Trophoblast cell (in vitro differentiated cells and primary cell): ENCODE measurements around the gene MAGI1.

Source experiments
- DNase-seq, 2 donors: peaks; one replicate each; pipeline ENCODE4 v3.0.0-alpha.2; 2016
- H2AFZ ChIP-seq: 2 replicates; pipeline ENCODE4 v1.6.1; 2013; ENCODE audit warnings: low read length, moderate library complexity, mild to moderate bottlenecking; ENCODE audit not compliant: insufficient read depth, poor library complexity
- H2AK5ac ChIP-seq: 2 replicates; pipeline ENCODE4 v1.6.1; 2013; ENCODE audit warnings: mild to moderate bottlenecking, low read length
- H2BK120ac ChIP-seq: 2 replicates; pipeline ENCODE4 v1.6.1; 2013; ENCODE audit warnings: low read length, mild to moderate bottlenecking, moderate library complexity; ENCODE audit not compliant: insufficient read depth, poor library complexity
- H2BK12ac ChIP-seq: 2 replicates; pipeline ENCODE4 v1.6.1; 2013; ENCODE audit warnings: mild to moderate bottlenecking, low read length, moderate library complexity
- H2BK5ac ChIP-seq: 2 replicates; pipeline ENCODE4 v1.6.1; 2013; ENCODE audit warnings: low read length, low read depth, moderate library complexity, mild to moderate bottlenecking; ENCODE audit not compliant: poor library complexity
- H3K14ac ChIP-seq: 2 replicates; pipeline ENCODE4 v1.6.1; 2013; ENCODE audit warnings: mild to moderate bottlenecking, low read length
- H3K18ac ChIP-seq: 2 replicates; pipeline ENCODE4 v1.6.1; 2013; ENCODE audit warnings: mild to moderate bottlenecking, low read length
- H3K23ac ChIP-seq: 2 replicates; pipeline ENCODE4 v1.6.1; 2013; ENCODE audit warnings: low read length
- H3K27ac ChIP-seq: 2 replicates; pipeline ENCODE4 v1.5.1; 2013; ENCODE audit warnings: low read depth, mild to moderate bottlenecking, inconsistent platforms, low read length, moderate library complexity
- H3K27me3 ChIP-seq: 2 replicates; pipeline ENCODE4 v1.6.1; 2013; ENCODE audit warnings: inconsistent platforms, mild to moderate bottlenecking, low read length, moderate library complexity; ENCODE audit not compliant: insufficient read depth
- H3K36me3 ChIP-seq, 2 experiments: 1 replicate in 1 of 2; 2 replicates in 1 of 2; pipeline ENCODE4 v1.6.1; 2013; ENCODE audit warnings: low read length in 2 of 2, mild to moderate bottlenecking in 2 of 2, moderate library complexity in 1 of 2; ENCODE audit not compliant: insufficient read depth in 2 of 2, control insufficient read depth in 1 of 2
- H3K4ac ChIP-seq: 2 replicates; pipeline ENCODE4 v1.6.1; 2013; ENCODE audit warnings: low read depth, mild to moderate bottlenecking, low read length, moderate library complexity
- H3K4me1 ChIP-seq, 2 experiments: 1 replicate in 1 of 2; 2 replicates in 1 of 2; pipeline ENCODE4 v1.6.1; 2013; ENCODE audit warnings: low read length in 2 of 2, mild to moderate bottlenecking in 2 of 2, moderate library complexity in 1 of 2; ENCODE audit not compliant: insufficient read depth in 2 of 2, control insufficient read depth in 1 of 2
- H3K4me2 ChIP-seq: 2 replicates; pipeline ENCODE4 v1.6.1; 2013; ENCODE audit warnings: inconsistent platforms, mild to moderate bottlenecking, low read length, moderate library complexity
- H3K4me3 ChIP-seq: 2 replicates; pipeline ENCODE4 v1.5.1; 2013; ENCODE audit warnings: mild to moderate bottlenecking, low read depth, low read length, inconsistent platforms
- H3K79me1 ChIP-seq: one replicate; pipeline ENCODE4 v1.6.1; 2013; ENCODE audit warnings: low read length
- H3K79me2 ChIP-seq: 2 replicates; pipeline ENCODE4 v1.6.1; 2013; ENCODE audit warnings: low read length, mild to moderate bottlenecking; ENCODE audit not compliant: control insufficient read depth, insufficient read depth, poor library complexity
- H3K9ac ChIP-seq: 2 replicates; pipeline ENCODE4 v1.6.1; 2013; ENCODE audit warnings: mild to moderate bottlenecking, low read length
- H3K9me3 ChIP-seq: 2 replicates; pipeline ENCODE4 v1.6.1; 2013; ENCODE audit warnings: low read depth, mild to moderate bottlenecking, control low read depth, inconsistent platforms, low read length; ENCODE audit not compliant: insufficient read depth
- H4K12ac ChIP-seq: 2 replicates; pipeline ENCODE4 v1.6.1; 2013; ENCODE audit warnings: low read depth, mild to moderate bottlenecking, low read length, moderate library complexity
- H4K8ac ChIP-seq: 2 replicates; pipeline ENCODE4 v1.6.1; 2013; ENCODE audit warnings: low read depth, mild to moderate bottlenecking, low read length, moderate library complexity
- H4K91ac ChIP-seq: one replicate; pipeline ENCODE4 v1.6.1; 2013; ENCODE audit warnings: low read depth, mild to moderate bottlenecking, low read length, moderate library complexity
- WGBS: extraction: QIAGEN DNeasy Blood & Tissue Kit; methylation state at CpG from one replicate; pipeline ENCODE4 v1.1.7; 2013; ENCODE audit warnings: missing lambda C conversion rate; ENCODE audit not compliant: insufficient read length, insufficient coverage; ENCODE audit errors: extremely low coverage; 5-methylcytosine and 5-hydroxymethylcytosine counted together

MAGI1 gene

DNA sequence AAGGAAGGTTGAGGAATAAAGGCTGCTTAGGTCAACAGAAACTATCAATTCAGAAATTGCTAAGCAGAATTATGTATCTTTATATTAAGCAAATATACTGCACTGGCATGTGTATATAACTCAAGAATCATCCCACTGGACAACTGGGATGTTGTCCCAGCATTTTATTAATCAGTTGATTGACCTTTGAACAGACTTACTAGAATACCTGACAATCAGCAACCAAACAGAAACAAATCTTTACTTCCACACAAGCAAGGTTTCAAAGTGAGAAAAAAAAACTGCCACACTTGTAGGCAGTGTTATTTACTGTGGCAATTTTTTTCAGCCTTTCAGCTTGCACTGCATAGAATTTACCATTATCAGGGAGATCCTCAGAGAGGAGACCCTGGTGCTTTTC is 218.8 kb downstream of the MAGI1 start:
- H3K14ac ChIP-seq = no peak overlapping the region

GRCh38 chr3:65817553-65818126 is 221.1 kb downstream of the MAGI1 start:
- Histone ChIP-seq H3K4me3 (no peak overlapping the region), H2BK12ac (no peak overlapping the region), H3K23ac (no peak overlapping the region), H3K79me2 (no peaks in the 10 kb centered on the region), H4K8ac (no peak overlapping the region), H3K9me3 (no peaks in the 10 kb centered on the region), H4K91ac (no peak overlapping the region), H2AK5ac (no peak overlapping the region), H3K36me3 (no peaks in the 10 kb centered on the region), H3K27ac (no peak overlapping the region), H3K14ac (no peak overlapping the region), H3K9ac (no peak overlapping the region), H2AFZ (no peak overlapping the region), H3K4me2 (no peak overlapping the region), H3K79me1 (no peaks in the 10 kb centered on the region), H3K27me3 (no peaks in the 10 kb centered on the region), H3K4me1 (no peaks in the 10 kb centered on the region), H3K4ac (no peak overlapping the region), H2BK5ac (no peak overlapping the region), H3K18ac (no peak overlapping the region), H2BK120ac (no peak overlapping the region), H4K12ac (no peak overlapping the region)
- no CpG with 5 or more reads among the region's 3 CpGs for WGBS
- no peak for DNase-seq

More for the DNA sequence above, 218.8 kb downstream of the MAGI1 start:
- Histone ChIP-seq H3K18ac (no peak overlapping the region), H3K27me3 (no peaks in the 10 kb centered on the region), H4K91ac (no peak overlapping the region), H3K4me1 (no peaks in the 10 kb centered on the region), H2BK5ac (no peak overlapping the region), H3K79me1 (no peaks in the 10 kb centered on the region), H3K4ac (no peak overlapping the region), H2AK5ac (no peak overlapping the region), H3K9ac (no peak overlapping the region), H3K9me3 (no peaks in the 10 kb centered on the region), H3K36me3 (no peaks in the 10 kb centered on the region), H3K4me2 (no peak overlapping the region), H2AFZ (no peak overlapping the region), H4K12ac (no peak overlapping the region), H2BK120ac (no peak overlapping the region), H3K27ac (no peak overlapping the region), H3K23ac (no peak overlapping the region), H3K79me2 (no peaks in the 10 kb centered on the region), H2BK12ac (no peak overlapping the region), H3K4me3 (no peak overlapping the region), H4K8ac (no peak overlapping the region)
- no peak for DNase-seq

- no peaks in the 10 kb centered on the region for H3K79me1 ChIP-seq
- H3K27ac ChIP-seq = no peak overlapping the region
- H4K8ac ChIP-seq = no peak overlapping the region
- no peak overlapping the region for H2AK5ac ChIP-seq
- H3K9me3 ChIP-seq = no peaks in the 10 kb centered on the region
- H2BK120ac ChIP-seq = no peak overlapping the region
- H2AFZ ChIP-seq = no peak overlapping the region
- H4K12ac ChIP-seq = no peak overlapping the region
- no peaks in the 10 kb centered on the region for H3K79me2 ChIP-seq
- WGBS = no CpG with 5 or more reads among the region's 5 CpGs
- H2BK12ac ChIP-seq = no peak overlapping the region
- DNase-seq = no peak
- H3K4ac ChIP-seq = no peak overlapping the region
- H3K27me3 ChIP-seq = no peaks in the 10 kb centered on the region
- H3K23ac ChIP-seq = no peak overlapping the region
- H4K91ac ChIP-seq = no peak overlapping the region
- H3K4me2 ChIP-seq = no peak overlapping the region
- H3K4me3 ChIP-seq = no peak overlapping the region
- no peak overlapping the region for H3K9ac ChIP-seq
- no peak overlapping the region for H3K14ac ChIP-seq
- H3K4me1 ChIP-seq = no peaks in the 10 kb centered on the region
- H3K36me3 ChIP-seq = no peaks in the 10 kb centered on the region
- H3K18ac ChIP-seq = no peak overlapping the region
- no peak overlapping the region for H2BK5ac ChIP-seq
Measured at GRCh38 chr3:65816208-65816607, 222.5 kb downstream of the MAGI1 start.

GRCh38 chr3:65814845-65815578 is 223.7 kb downstream of the MAGI1 start:
- no peaks in the 10 kb centered on the region for H3K4me1 ChIP-seq
- no peak overlapping the region for H4K8ac ChIP-seq
- H3K27ac ChIP-seq = no peak overlapping the region
- H4K91ac ChIP-seq = no peak overlapping the region
- no peak overlapping the region for H3K23ac ChIP-seq
- H3K27me3 ChIP-seq = no peaks in the 10 kb centered on the region
- H3K4me2 ChIP-seq = no peak overlapping the region
- no peaks in the 10 kb centered on the region for H3K36me3 ChIP-seq
- no peak overlapping the region for H4K12ac ChIP-seq
- no peaks in the 10 kb centered on the region for H3K79me1 ChIP-seq
- no peak overlapping the region for H3K18ac ChIP-seq
- H2BK5ac ChIP-seq = no peak overlapping the region
- H3K14ac ChIP-seq = no peak overlapping the region
- H3K9ac ChIP-seq = no peak overlapping the region
- H3K9me3 ChIP-seq = no peaks in the 10 kb centered on the region
- H3K79me2 ChIP-seq = no peaks in the 10 kb centered on the region
- H2BK12ac ChIP-seq = no peak overlapping the region
- no peak overlapping the region for H3K4ac ChIP-seq
- no peak for DNase-seq
- no CpG with 5 or more reads among the region's 8 CpGs for WGBS
- H3K4me3 ChIP-seq = no peak overlapping the region
- H2AK5ac ChIP-seq = no peak overlapping the region
- H2AFZ ChIP-seq = no peak overlapping the region
- H2BK120ac ChIP-seq = no peak overlapping the region
